ENCODE results near the gene HELQ. TPM values are rescaled to one million over a fixed set of nuclear protein-coding genes. Genes with fewer than 3 reads are reported as not detected.

The HELQ gene
- total and polyA plus RNA-seq, 10 of the 15 experiments (the other 5 are each of a cell fraction or from before 2014, with no cell fraction given) = 4.5 to 13.3 (median 10.6) TPM

GRCh38 chr4:83455281-83456183 lies at the start of gene HELQ, which contains the start of gene MRPS18C (continued):
- 0 out of 2 replicates have a peak, but pooled peaks have one; percentile 29 for TF ChIP-seq BACH1 (IDR thresholded peaks at IDR 0.05; ENCODE audit: borderline replicate concordance)
- peak; percentile 82; the same call in 1 of the 2 replicates for TF ChIP-seq ASH2L (IDR thresholded peaks at IDR 0.05; ENCODE audit: borderline replicate concordance, low read depth)
- no peak for TF ChIP-seq BCLAF1 (IDR thresholded peaks at IDR 0.05)
- TF ChIP-seq SMAD5 (IDR thresholded peaks at IDR 0.05; ENCODE audit: low read depth) = peak; percentile 77; the same call in 1 of the 2 replicates
- TF ChIP-seq TCF12 (IDR thresholded peaks at IDR 0.05; ENCODE audit: low read depth, low read length) = 0 out of 2 replicates have a peak, but pooled peaks have one; percentile 75
- TF ChIP-seq TCF7 (IDR thresholded peaks at IDR 0.05; ENCODE audit: borderline replicate concordance) = peak; percentile 40; the same call in 1 of the 2 replicates
- TF ChIP-seq PRDM15 (CRISPR knock-in tag; IDR thresholded peaks at IDR 0.05) = no peak
- TF ChIP-seq PAX8 (IDR thresholded peaks at IDR 0.05) = no peak; the same call in 1 of the 2 replicates
- TF ChIP-seq CEBPZ (IDR thresholded peaks at IDR 0.05; ENCODE audit: low read depth, low read length) = peak; percentile 54; the same call in 1 of the 2 replicates
- TF ChIP-seq BRCA1 (IDR thresholded peaks at IDR 0.05; ENCODE audit: low read depth, low read length) = peak; percentile 83
- TF ChIP-seq NRF1 (conservative IDR thresholded peaks at IDR 0.05; ENCODE audit: low read depth, low read length) = peak; percentile 96
- no peak for TF ChIP-seq KAT2A (conservative IDR thresholded peaks at IDR 0.05; ENCODE audit: control insufficient read depth, low read depth, low read length)
- TF ChIP-seq RFX5 (IDR thresholded peaks at IDR 0.05; ENCODE audit: low read depth, low read length) = peak; percentile 53; the same call in 1 of the 2 replicates
- no peak for TF ChIP-seq EZH2 (IDR thresholded peaks at IDR 0.05; ENCODE audit: borderline replicate concordance, control insufficient read depth, low read depth, low read length)
